ENCODE data around the gene PTPN12.

PTPN12 gene

DNA sequence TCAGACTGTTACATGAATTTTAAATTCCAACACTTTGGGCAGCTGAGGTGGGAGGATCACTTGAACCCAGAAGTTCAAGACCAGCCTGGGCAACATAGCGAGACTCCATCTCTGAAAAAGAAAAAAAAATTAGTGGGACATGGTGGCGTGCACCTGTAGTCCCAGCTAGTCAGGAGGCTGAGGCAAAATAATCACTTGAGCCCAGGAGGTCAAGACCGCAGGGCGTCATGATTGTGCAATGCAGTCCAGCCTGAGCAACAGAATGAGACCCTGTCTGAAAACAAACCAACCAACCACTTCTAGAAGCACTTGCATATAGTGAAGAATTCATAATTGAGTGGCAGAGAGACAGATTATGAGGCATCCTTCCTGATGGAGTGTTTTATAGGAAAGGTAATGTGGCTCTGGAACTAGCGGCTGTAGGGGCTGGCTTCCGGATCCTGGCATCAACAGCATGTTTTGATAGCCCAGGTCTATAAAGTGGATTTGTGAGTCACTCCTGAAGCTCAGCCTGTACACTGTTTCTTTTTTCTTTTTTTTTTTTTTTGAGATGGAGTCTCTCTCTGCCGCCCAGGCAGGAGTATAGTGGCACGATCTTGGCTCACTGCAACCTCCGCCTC is 118.9 kb downstream of the PTPN12 start:
- TF ChIP-seq, protein P1, sequence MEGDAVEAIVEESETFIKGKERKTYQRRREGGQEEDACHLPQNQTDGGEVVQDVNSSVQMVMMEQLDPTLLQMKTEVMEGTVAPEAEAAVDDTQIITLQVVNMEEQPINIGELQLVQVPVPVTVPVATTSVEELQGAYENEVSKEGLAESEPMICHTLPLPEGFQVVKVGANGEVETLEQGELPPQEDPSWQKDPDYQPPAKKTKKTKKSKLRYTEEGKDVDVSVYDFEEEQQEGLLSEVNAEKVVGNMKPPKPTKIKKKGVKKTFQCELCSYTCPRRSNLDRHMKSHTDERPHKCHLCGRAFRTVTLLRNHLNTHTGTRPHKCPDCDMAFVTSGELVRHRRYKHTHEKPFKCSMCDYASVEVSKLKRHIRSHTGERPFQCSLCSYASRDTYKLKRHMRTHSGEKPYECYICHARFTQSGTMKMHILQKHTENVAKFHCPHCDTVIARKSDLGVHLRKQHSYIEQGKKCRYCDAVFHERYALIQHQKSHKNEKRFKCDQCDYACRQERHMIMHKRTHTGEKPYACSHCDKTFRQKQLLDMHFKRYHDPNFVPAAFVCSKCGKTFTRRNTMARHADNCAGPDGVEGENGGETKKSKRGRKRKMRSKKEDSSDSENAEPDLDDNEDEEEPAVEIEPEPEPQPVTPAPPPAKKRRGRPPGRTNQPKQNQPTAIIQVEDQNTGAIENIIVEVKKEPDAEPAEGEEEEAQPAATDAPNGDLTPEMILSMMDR (IDR thresholded peaks at IDR 0.05; ENCODE audit: extremely low read depth, missing control alignments) = no peak
- DNase-seq (ENCODE audit: low spot score) = no peak

DNA sequence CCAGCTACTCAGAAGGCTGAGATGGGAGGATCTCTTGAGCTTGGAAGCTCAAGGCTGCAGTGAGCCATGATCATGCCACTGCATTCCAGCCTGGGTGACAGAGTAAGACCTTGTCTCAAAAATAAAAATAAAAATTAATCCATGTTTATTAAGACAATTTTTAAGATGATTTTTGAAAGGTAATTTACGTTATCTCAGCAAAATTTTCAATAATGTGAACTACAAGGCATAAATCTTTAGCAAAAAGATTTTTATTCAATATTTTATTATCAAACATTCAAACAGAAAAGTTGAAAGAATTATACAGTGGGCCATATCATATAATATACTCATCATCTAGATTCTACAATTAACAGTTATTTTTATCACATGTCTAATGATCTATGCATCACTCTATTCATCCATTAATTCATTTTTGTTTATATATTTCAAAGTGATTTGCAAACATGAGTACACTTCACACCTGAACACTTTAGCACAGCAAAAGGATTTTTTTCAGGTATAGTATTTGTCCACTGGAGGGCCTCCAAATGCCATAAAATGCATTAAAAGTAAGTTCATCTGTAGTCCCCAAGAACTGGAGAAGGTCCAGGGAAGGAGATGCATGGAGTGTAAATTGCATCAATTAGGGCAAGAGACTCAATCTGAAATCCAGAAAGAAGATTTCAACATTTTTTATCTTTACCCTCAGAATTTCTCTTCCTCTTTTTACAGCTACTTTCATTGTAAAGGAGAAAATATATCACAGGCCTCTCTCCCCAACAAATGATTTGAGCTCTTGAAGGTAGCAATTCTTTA is 120.5 kb downstream of the PTPN12 start:
- peak; percentile 39 for DNase-seq (ENCODE audit: low spot score)
- TF ChIP-seq, protein P1 (IDR thresholded peaks at IDR 0.05; ENCODE audit: extremely low read depth, missing control alignments) = peak; percentile 18

DNA sequence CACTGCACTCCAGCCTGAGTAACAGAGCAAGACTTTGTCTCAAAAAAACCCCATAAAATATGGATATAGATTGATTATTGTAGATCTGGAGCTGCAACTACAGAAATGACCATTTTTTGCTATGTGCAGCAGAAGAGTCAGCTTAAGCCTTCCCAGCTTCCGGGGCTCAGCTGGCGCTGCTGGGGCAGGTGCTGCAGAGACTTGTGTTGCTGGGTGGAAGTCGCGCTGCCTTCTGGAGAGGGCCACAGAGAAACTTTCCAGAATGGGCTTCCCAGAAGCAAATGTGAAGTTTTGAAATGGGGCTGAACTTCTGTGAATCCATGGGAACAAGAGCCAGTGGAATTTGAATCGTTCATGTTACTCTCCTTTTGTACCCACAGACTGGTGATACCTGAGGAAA is 121.8 kb downstream of the PTPN12 start:
- TF ChIP-seq, protein P1 (IDR thresholded peaks at IDR 0.05; ENCODE audit: extremely low read depth, missing control alignments) = no peak
- no peak for DNase-seq (ENCODE audit: low spot score)

DNA sequence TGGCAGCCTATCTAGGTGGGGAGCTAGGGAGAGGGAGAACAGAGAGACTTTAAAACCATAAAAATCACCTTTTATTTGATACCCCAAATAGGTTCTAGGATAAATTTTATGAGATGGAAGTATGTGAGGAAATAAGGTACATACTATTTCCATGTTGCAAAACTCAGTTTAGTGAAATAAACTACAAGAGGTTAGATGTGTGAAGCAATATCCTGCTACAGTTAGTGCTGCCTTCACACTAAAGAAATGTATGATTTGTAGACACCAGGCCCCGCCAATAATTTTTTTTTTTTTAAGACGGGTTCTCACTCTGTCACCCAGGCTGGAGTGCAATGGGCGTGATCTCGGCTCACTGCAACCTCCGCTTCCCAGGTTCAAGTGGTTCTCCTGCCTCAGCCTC is 124.7 kb downstream of the PTPN12 start:
- no peak for DNase-seq (ENCODE audit: low spot score)
- TF ChIP-seq, protein P1 (IDR thresholded peaks at IDR 0.05; ENCODE audit: extremely low read depth, missing control alignments) = no peak

DNA sequence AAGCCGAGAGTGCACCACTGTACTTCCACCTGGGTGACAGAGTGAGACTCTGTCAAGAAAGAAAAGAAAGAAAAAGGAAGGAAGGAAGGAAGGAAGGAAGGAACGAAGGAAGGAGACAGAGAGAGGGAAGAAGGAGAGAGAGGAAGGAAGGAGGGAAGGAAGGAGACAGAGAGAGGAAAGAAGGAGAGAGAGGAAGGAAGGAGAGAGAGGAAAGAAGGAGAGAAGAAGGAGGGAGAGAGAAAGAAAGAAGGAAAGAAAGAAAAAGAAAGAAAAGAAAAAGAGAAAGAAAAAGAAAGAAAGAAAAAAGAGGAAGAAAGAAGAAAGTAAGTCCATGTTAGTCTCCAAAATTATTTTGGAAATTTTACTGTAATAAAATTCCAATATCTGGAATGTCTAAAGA is 125.8 kb downstream of the PTPN12 start:
- no peak for DNase-seq (ENCODE audit: low spot score)

GRCh38 chr7:77664715-77665114 is 127.6 kb downstream of the PTPN12 start:
- DNase-seq (ENCODE audit: low spot score) = no peak
- TF ChIP-seq, protein P1 (IDR thresholded peaks at IDR 0.05; ENCODE audit: extremely low read depth, missing control alignments) = no peak

More for the DNA sequence above, 125.8 kb downstream of the PTPN12 start:
- TF ChIP-seq, protein P1 (IDR thresholded peaks at IDR 0.05; ENCODE audit: extremely low read depth, missing control alignments) = no peak

GRCh38 chr7:77665161-77665560 is 128.1 kb downstream of the PTPN12 start:
- TF ChIP-seq, protein P1 (IDR thresholded peaks at IDR 0.05; ENCODE audit: extremely low read depth, missing control alignments) = no peak
- no peak for DNase-seq (ENCODE audit: low spot score)
